Medulla oblongata (tissue), 1 donor: ENCODE measurements around the gene FGF14.

Source experiments
- DNase-seq: peaks from one replicate; pipeline ENCODE4 v3.0.0-alpha.2; 2015; ENCODE audit errors: extremely low spot score

FGF14 gene

DNA sequence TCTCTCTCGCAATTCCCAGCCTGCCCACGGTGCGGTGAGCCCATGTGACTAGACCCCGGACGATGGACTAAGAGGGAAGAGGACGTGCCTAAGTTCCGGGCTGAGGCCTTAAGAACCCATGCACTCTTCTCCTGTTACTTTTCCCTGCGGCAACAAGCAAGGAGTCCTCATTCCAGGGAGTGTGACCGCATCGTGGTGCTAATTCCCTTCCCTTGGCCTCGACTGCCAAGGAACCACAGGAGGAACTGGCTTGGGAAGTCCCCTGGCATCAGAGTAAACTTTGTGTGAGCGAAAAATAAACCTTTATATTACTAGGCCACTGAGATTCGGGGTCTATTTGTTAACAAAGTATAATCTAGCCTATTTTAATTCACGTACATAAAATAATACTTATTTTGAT lies 34.0 kb downstream of the FGF14 start:
- no peak for DNase-seq

GRCh38 chr13:102361113-102361512 lies 40.7 kb downstream of the FGF14 start:
- no peak for DNase-seq

DNA sequence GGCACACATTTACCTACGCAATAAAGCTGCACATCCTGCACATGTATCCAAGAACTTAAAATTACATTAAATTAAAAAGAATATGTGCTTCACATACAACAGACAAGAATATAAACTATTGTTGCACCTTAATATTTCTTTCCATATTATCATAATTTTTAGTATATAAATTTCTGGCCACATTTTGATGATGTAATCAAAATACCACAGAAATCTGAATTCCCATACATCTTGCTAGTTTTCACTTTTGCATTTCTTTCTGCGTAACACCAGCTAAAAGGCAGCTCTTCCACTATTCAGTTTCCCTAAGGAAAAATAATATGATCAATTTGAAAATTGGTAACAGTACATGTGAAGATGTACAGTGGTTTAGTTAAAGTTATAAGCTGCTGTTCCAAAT lies 42.6 kb downstream of the FGF14 start:
- DNase-seq, result no peak

DNA sequence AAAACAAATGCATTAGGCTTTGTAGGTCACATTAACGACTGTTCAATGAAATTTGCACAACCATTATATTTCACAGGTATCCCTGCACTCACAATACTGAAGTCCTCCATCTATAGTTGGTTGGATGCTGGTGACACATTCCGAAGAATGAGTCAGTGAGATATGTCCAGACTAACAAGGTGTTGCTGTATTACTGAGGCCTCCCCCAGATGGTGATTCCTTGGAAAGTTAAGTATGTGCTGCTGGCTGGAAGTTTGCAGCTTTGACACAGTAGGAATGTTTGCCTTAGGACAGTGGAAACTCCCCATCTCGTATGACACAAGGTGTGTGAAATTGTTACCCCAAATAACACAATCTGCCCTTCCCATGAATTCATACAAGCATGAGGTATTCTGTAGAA lies 46.6 kb downstream of the FGF14 start:
- DNase-seq, result no peak

DNA sequence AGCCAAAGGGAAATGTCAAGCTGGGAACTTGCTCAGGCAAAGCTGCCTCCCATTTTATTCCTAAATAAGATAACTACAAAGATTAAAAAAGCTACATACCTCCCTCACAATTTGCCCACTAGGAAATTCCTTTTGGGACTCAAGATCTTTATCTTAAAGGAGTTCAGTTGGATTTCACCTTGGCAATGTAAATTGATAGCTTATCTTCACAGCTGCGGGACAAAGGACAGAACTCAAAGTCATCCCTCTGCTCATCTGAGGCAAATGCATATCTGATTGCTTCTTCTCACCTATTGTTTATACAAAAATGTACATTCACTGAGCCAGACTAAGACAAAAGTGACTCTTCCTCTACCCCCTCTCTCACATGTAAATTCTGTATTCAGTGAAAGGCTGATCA lies 47.8 kb downstream of the FGF14 start:
- DNase-seq, result no peak

- no peak for DNase-seq
These were observed 50.3 kb downstream of the FGF14 start for GRCh38 chr13:102351521-102351920.

- DNase-seq, result no peak
These were observed 54.4 kb downstream of the FGF14 start for GRCh38 chr13:102347490-102347889.

GRCh38 chr13:102346769-102347168 lies 55.1 kb downstream of the FGF14 start:
- no peak for DNase-seq

- no peak for DNase-seq
These were observed 57.4 kb downstream of the FGF14 start for GRCh38 chr13:102344410-102344809.

DNA sequence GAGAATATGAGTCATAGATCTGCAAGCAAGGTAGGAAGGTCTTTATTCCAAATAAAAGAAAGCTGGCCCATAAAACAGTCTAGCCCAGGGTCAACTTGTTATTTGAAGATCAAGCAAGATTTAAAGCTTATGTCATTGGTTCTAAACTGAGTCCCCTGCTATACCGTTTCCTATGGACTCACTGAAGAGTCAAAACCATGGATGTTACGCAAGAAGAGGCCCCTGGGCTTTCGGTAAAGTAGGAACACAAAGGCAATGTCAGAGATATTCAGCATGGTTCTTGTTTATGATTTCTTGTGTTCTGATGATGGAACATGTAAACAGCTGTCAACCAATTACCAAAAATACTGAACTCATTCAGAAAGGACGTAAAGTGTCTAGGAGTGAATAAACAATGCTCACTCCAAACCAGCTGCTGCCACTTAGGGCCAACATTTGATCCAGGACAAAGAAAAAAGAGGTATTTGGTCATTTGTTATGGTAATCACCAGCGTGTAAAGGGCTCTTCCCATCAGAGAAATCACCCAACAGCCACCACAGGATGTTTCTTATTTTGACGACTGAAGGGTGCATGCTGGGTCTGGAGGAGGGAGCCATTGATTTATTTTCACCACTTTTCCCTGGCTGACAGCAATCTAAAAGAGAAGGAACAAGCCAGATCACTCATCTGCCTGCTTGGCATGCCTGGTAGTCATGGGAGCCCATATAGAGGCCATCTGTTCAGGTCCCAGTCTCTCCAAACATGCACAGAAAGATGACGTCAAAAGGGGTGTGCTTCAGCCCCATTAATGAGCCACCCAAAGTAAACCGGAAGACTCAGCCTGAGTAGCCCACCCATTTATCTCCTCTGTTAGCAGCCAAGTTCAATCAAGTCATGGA lies 68.3 kb downstream of the FGF14 start:
- DNase-seq, result no peak

DNA sequence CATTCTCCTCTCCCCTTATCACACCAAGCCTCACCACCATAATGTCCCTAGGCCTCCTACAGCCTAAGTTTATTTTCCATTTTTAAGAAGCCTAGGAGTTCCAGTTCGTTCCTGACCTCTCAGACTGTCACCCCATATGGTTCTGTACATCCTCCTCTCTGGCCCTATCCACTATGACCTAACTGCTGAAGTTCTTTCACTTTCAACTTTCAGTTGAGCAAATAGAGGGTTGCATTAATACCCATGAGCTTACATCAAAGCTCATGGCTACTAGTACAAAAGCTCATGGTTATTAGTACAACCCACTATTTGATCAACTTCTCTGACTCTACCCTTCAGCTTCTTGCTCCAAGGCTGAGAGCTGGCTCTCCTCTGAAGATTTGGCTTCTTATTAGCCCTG lies 72.9 kb downstream of the FGF14 start:
- no peak for DNase-seq

DNA sequence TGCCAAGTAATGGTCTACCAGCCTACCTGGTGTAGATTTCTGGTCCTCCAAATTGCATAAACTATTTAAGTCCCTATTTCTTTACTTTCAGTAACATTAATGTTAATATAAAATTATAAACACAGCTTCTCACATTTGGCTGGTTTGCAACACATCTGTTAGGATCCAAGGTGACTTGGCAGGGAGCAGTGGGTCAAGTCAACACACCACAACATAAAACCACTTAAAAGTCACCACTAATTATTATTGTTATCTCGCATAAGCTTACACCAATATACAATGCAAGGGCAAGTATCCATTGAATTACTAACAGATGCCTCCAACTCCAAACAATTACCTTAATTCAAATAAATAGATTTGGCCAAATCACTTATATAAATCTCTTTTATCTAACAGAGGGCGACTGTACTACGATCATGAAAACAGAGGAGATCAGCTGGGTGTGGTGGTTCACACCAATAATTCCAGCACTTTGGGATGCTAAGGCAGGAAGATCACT lies 74.7 kb downstream of the FGF14 start:
- no peak for DNase-seq

GRCh38 chr13:102326381-102327118 lies 75.3 kb downstream of the FGF14 start:
- DNase-seq, result no peak

GRCh38 chr13:102325321-102325720 lies 76.5 kb downstream of the FGF14 start:
- DNase-seq, result no peak

- no peak for DNase-seq
These were observed 78.3 kb downstream of the FGF14 start for GRCh38 chr13:102323505-102323904.

DNA sequence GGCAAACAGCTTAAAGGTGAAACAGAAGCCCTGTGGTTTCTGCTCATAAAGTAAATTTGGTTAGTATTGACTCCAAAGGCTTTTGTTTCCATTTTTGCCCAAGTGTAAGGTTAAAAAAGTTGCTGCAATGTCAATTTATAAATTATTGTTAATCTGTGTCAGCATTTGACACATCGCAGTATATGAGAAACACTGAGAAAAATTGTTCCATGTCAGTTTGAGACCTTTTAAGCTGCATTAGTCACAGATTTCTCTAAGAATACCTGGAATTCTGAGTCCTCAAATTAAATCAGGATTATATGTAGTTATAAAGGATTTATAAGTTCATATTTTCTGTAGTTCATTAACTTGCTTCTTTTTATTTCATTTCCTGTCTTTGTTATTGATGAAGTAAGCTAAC lies 78.8 kb downstream of the FGF14 start:
- DNase-seq, result no peak

GRCh38 chr13:102322211-102322610 lies 79.6 kb downstream of the FGF14 start:
- no peak for DNase-seq

DNA sequence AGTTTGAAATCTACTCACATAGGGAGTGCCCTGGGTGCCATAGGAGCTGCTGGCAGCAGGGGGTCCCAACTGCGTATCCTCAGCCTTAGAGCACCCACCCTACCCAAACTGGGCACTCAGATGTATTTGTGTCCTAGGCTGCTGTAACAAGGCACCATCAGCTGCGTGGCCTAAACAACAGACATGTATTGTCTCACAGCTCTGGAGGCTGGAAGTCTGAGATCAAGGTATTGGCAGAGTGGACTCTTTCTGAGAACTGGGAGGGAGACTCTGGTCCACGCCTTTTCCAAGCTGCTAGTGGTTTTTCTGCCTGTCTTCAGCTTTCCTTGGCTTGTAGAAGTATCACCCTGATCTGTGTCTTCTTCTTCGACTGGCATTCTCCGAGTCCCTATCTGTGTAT lies 83.6 kb downstream of the FGF14 start:
- no peak for DNase-seq

GRCh38 chr13:102317593-102317992 lies 84.3 kb downstream of the FGF14 start:
- DNase-seq, result peak; percentile 73

- no peak for DNase-seq
These were observed 85.1 kb downstream of the FGF14 start for GRCh38 chr13:102316732-102317131.

- no peak for DNase-seq
These were observed 89.0 kb downstream of the FGF14 start for GRCh38 chr13:102312841-102313240.

- no peak for DNase-seq
These were observed 89.9 kb downstream of the FGF14 start for GRCh38 chr13:102311901-102312300.

- DNase-seq, result no peak
These were observed 90.4 kb downstream of the FGF14 start for GRCh38 chr13:102311419-102311796.
